ENCODE data around the gene CPNE5. TPM values are rescaled to one million over a fixed set of nuclear protein-coding genes. Genes with fewer than 3 reads are reported as not detected.

CPNE5 gene
- total and polyA plus RNA-seq, 7 donors, result 0.03 to 1.7 (median 0.41) TPM

- peaks cover 40% of the 10 kb centered on the region for H3K4me1 ChIP-seq
- no peak overlapping the region for H3K27ac ChIP-seq
- intact Hi-C loops (cut with DNase I), result loop anchor here in 1 of 2 donors (10.0 kb wide), 1 partner anchor 234 kb away; no protein-coding TSS in a partner anchor
- no peaks in the 10 kb centered on the region for H3K27me3 ChIP-seq (ENCODE audit: insufficient read depth in 3 of 3, low read length in 2 of 3)
- no peak overlapping the region for H3K4me3 ChIP-seq
- WGBS, 3 donors, result 37 to 61% (median 50%) methylated on average over 25 to 26 of the region's 26 CpGs
- TF ChIP-seq, protein P1, sequence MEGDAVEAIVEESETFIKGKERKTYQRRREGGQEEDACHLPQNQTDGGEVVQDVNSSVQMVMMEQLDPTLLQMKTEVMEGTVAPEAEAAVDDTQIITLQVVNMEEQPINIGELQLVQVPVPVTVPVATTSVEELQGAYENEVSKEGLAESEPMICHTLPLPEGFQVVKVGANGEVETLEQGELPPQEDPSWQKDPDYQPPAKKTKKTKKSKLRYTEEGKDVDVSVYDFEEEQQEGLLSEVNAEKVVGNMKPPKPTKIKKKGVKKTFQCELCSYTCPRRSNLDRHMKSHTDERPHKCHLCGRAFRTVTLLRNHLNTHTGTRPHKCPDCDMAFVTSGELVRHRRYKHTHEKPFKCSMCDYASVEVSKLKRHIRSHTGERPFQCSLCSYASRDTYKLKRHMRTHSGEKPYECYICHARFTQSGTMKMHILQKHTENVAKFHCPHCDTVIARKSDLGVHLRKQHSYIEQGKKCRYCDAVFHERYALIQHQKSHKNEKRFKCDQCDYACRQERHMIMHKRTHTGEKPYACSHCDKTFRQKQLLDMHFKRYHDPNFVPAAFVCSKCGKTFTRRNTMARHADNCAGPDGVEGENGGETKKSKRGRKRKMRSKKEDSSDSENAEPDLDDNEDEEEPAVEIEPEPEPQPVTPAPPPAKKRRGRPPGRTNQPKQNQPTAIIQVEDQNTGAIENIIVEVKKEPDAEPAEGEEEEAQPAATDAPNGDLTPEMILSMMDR (IDR thresholded peaks at IDR 0.05), result no peak
- no peaks in the 10 kb centered on the region for H3K36me3 ChIP-seq (ENCODE audit: insufficient read depth in 1 of 2, low read depth in 1 of 2)
- DNase-seq (no peak), ATAC-seq (no peak)
- H3K9me3 ChIP-seq, result no peaks in the 10 kb centered on the region
Measured at GRCh38 chr6:36848658-36849441, 9.6 kb upstream of the CPNE5 start.

DNA sequence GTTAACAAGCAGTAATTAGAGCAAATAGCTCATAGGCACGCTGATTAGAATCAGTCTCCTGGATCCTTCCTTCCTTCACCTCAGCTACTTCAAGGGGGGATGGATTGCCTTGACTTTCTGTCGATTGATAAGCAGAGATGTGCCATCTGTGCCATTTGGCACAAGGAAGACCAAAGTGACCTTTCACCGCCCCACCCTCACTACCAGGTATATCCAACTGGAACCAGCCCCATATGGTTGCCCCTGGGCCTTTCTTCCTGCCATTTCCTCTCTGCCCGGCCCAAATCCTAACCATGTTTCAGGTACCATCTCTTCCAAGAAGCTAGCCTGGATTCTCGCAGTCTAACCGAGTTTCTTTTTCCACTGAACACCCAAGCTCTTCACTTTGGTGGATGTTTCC lies 8.7 kb upstream of the CPNE5 start:
- TF ChIP-seq, protein P1 (IDR thresholded peaks at IDR 0.05), result no peak
- 91 to 95% (median 92%) methylated on average over 6 of the region's 6 CpGs for WGBS, 3 donors
- ATAC-seq (no peak), DNase-seq (no peak)
- no peak overlapping the region for H3K27ac ChIP-seq
- no peaks in the 10 kb centered on the region for H3K36me3 ChIP-seq (ENCODE audit: insufficient read depth in 1 of 2, low read depth in 1 of 2)
- no peaks in the 10 kb centered on the region for H3K27me3 ChIP-seq (ENCODE audit: insufficient read depth in 3 of 3, low read length in 2 of 3)
- no peaks in the 10 kb centered on the region for H3K9me3 ChIP-seq
- no peak overlapping the region for H3K4me3 ChIP-seq
- intact Hi-C loops (cut with DNase I), result loop anchor here in 1 of 2 donors (10.0 kb wide), 1 partner anchor 233 kb away; no protein-coding TSS in a partner anchor
- peaks cover 40% of the 10 kb centered on the region for H3K4me1 ChIP-seq

- H3K27ac ChIP-seq, result no peak overlapping the region
- no peaks in the 10 kb centered on the region for H3K36me3 ChIP-seq (ENCODE audit: insufficient read depth in 1 of 2, low read depth in 1 of 2)
- intact Hi-C loops (cut with DNase I), result loop anchor here in 1 of 2 donors (10.0 kb wide), 1 partner anchor 232 kb away; no protein-coding TSS in a partner anchor
- no peak for ATAC-seq
- TF ChIP-seq, protein P1 (IDR thresholded peaks at IDR 0.05), result no peak
- no peak overlapping the region for H3K4me3 ChIP-seq
- H3K4me1 ChIP-seq, result peaks cover 40% of the 10 kb centered on the region
- H3K27me3 ChIP-seq (ENCODE audit: insufficient read depth in 3 of 3, low read length in 2 of 3), result no peaks in the 10 kb centered on the region
- WGBS, 3 donors, result 94 to 100% (median 98%) methylated on average over 4 of the region's 4 CpGs
- DNase-seq, result no peak
- H3K9me3 ChIP-seq, result no peaks in the 10 kb centered on the region
Measured at GRCh38 chr6:36847152-36847551, 7.9 kb upstream of the CPNE5 start.

DNA sequence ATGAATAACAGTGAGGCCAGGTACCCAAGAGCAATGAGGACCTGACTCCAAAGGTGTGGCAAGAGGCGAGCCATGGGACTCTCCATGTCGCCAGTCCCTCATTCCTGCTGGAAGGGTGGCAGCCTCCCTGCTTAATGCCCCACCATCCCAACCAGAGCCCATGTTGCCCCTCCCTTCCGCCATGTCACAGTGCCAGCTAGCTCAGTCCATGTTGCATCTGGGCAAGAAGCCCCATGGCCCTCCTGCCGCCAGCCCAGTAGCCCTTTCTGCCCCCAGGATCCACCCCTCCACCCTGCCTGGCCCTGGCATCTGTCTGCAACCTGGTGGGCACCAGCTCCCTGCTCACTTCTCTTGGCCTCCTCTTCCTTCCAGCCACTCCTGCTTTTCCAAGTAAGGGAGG lies 6.0 kb upstream of the CPNE5 start:
- 73 to 96% (median 92%) methylated on average over 4 of the region's 4 CpGs for WGBS, 3 donors
- DNase-seq, result no peak

More for the DNA sequence above, 6.0 kb upstream of the CPNE5 start:
- H3K4me3 ChIP-seq, result no peak overlapping the region
- ATAC-seq, result no peak
- no peak overlapping the region for H3K27ac ChIP-seq
- TF ChIP-seq, protein P1 (IDR thresholded peaks at IDR 0.05), result no peak
- no peaks in the 10 kb centered on the region for H3K27me3 ChIP-seq (ENCODE audit: insufficient read depth in 3 of 3, low read length in 2 of 3)
- H3K36me3 ChIP-seq (ENCODE audit: insufficient read depth in 1 of 2, low read depth in 1 of 2), result no peaks in the 10 kb centered on the region
- peaks cover 46% of the 10 kb centered on the region for H3K4me1 ChIP-seq
- intact Hi-C loops (cut with DNase I), result loop anchor here in 1 of 2 donors (10.0 kb wide), 1 partner anchor 230 kb away; no protein-coding TSS in a partner anchor
- H3K9me3 ChIP-seq, result no peaks in the 10 kb centered on the region

All from psoas muscle (tissue), 8 donors.